Liver (tissue), 3 donors: Measurements from ENCODE around the gene ARL13A.

Experiments used
- EGR1 ChIP-seq, 2 donors: IDR thresholded peaks; 2 replicates each; pipeline ENCODE4 v1.6.1; 2016 to 2018; ENCODE audit warnings: antibody characterized with exemption in 2 of 2, low read depth in 2 of 2
- RAD21 ChIP-seq, 2 donors: IDR thresholded peaks; 2 replicates each; pipeline ENCODE4 v1.6.1; 2016; ENCODE audit warnings: antibody characterized with exemption in 2 of 2, mild to moderate bottlenecking in 2 of 2
- SP1 ChIP-seq: IDR thresholded peaks from 2 replicates; pipeline ENCODE4 v1.6.1; 2018; ENCODE audit warnings: antibody characterized with exemption, mild to moderate bottlenecking
- TAF1 ChIP-seq: conservative IDR thresholded peaks from 2 replicates; pipeline ENCODE4 v1.6.1; 2016; ENCODE audit warnings: antibody characterized with exemption, mild to moderate bottlenecking
- YY1 ChIP-seq: IDR thresholded peaks from 2 replicates; pipeline ENCODE4 v1.6.1; 2016; ENCODE audit warnings: antibody characterized with exemption, mild to moderate bottlenecking
- TF ChIP-seq, protein P1 (sequence below): fragments of 150-350 bp; IDR thresholded peaks from 2 replicates; pipeline ENCODE4 v1.5.1; 2017; ENCODE audit warnings: improper control_type of control experiment, low read depth, low read length; ENCODE audit not compliant: missing input control
- TF ChIP-seq, protein P2 (sequence below): IDR thresholded peaks from 2 replicates; pipeline ENCODE4 v1.6.1; 2016; ENCODE audit warnings: antibody characterized with exemption, mild to moderate bottlenecking
- TF ChIP-seq, protein P3 (sequence below): IDR thresholded peaks from 2 replicates; pipeline ENCODE4 v1.6.1; 2016; ENCODE audit warnings: antibody characterized with exemption
- TF ChIP-seq, protein P4 (sequence below): IDR thresholded peaks from 2 replicates; pipeline ENCODE4 v1.6.1; 2016; ENCODE audit warnings: antibody characterized with exemption
- TF ChIP-seq, protein P5 (sequence below): IDR thresholded peaks from 2 replicates; pipeline ENCODE4 v1.6.1; 2016; ENCODE audit warnings: antibody characterized with exemption
- donor health status: healthy.
- donor health status: healthy.

DNA sequence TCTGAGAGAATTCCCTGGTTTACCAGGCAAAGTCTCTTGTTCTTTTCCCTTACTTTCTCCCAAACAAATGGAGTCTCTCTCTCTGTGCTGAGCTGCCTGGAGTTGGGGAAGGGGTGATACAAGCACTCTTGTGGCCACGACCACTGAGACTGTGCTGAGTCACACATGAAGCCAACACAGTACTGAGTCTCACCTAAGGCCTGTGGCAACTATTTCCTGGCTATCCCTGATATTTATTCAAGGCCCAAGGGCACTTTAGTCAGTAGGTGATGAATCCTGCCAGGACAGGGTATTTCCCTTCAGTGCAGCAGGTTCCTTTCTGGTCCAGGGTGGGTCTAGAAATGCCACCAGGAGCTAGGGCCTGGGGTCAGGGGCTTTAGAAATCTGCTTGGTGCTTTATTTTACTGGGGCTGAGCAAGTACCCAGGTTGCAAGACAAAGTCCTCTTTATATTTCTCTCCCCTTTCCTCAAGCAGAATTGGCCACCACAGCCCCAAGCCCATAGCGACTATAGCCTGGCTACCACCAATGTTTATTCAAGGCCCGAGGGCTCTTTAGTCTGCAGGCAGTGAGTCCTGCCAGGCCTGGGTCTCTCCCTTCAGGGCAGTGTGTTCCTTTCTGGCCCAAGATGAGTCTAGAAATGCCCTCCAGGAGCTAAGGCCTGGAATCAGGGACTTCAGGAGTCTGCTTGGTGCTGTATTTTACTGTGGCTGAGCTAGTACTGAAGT is 10.5 kb downstream of the ARL13A start:
- TF ChIP-seq YY1 (no peak), SP1 (no peak), RAD21 (IDR thresholded peaks at IDR 0.05) (no peak), EGR1 (IDR thresholded peaks at IDR 0.05; ENCODE audit: low read depth in 2 of 2) (no peak), TAF1 (no peak)
- TF ChIP-seq, protein P1, sequence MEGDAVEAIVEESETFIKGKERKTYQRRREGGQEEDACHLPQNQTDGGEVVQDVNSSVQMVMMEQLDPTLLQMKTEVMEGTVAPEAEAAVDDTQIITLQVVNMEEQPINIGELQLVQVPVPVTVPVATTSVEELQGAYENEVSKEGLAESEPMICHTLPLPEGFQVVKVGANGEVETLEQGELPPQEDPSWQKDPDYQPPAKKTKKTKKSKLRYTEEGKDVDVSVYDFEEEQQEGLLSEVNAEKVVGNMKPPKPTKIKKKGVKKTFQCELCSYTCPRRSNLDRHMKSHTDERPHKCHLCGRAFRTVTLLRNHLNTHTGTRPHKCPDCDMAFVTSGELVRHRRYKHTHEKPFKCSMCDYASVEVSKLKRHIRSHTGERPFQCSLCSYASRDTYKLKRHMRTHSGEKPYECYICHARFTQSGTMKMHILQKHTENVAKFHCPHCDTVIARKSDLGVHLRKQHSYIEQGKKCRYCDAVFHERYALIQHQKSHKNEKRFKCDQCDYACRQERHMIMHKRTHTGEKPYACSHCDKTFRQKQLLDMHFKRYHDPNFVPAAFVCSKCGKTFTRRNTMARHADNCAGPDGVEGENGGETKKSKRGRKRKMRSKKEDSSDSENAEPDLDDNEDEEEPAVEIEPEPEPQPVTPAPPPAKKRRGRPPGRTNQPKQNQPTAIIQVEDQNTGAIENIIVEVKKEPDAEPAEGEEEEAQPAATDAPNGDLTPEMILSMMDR = no peak
- TF ChIP-seq, protein P2, sequence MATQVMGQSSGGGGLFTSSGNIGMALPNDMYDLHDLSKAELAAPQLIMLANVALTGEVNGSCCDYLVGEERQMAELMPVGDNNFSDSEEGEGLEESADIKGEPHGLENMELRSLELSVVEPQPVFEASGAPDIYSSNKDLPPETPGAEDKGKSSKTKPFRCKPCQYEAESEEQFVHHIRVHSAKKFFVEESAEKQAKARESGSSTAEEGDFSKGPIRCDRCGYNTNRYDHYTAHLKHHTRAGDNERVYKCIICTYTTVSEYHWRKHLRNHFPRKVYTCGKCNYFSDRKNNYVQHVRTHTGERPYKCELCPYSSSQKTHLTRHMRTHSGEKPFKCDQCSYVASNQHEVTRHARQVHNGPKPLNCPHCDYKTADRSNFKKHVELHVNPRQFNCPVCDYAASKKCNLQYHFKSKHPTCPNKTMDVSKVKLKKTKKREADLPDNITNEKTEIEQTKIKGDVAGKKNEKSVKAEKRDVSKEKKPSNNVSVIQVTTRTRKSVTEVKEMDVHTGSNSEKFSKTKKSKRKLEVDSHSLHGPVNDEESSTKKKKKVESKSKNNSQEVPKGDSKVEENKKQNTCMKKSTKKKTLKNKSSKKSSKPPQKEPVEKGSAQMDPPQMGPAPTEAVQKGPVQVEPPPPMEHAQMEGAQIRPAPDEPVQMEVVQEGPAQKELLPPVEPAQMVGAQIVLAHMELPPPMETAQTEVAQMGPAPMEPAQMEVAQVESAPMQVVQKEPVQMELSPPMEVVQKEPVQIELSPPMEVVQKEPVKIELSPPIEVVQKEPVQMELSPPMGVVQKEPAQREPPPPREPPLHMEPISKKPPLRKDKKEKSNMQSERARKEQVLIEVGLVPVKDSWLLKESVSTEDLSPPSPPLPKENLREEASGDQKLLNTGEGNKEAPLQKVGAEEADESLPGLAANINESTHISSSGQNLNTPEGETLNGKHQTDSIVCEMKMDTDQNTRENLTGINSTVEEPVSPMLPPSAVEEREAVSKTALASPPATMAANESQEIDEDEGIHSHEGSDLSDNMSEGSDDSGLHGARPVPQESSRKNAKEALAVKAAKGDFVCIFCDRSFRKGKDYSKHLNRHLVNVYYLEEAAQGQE = no peak
- TF ChIP-seq, protein P3, sequence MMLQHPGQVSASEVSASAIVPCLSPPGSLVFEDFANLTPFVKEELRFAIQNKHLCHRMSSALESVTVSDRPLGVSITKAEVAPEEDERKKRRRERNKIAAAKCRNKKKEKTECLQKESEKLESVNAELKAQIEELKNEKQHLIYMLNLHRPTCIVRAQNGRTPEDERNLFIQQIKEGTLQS = no peak
- TF ChIP-seq, protein P4, sequence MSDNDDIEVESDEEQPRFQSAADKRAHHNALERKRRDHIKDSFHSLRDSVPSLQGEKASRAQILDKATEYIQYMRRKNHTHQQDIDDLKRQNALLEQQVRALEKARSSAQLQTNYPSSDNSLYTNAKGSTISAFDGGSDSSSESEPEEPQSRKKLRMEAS = no peak
- TF ChIP-seq, protein P5, sequence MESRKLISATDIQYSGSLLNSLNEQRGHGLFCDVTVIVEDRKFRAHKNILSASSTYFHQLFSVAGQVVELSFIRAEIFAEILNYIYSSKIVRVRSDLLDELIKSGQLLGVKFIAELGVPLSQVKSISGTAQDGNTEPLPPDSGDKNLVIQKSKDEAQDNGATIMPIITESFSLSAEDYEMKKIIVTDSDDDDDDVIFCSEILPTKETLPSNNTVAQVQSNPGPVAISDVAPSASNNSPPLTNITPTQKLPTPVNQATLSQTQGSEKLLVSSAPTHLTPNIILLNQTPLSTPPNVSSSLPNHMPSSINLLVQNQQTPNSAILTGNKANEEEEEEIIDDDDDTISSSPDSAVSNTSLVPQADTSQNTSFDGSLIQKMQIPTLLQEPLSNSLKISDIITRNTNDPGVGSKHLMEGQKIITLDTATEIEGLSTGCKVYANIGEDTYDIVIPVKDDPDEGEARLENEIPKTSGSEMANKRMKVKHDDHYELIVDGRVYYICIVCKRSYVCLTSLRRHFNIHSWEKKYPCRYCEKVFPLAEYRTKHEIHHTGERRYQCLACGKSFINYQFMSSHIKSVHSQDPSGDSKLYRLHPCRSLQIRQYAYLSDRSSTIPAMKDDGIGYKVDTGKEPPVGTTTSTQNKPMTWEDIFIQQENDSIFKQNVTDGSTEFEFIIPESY = no peak
